ENCODE results near the gene UNC45A.

GRCh38 chr15:90931828-90932659 is 3.0 kb upstream of the UNC45A start, which contains the start of gene HDDC3:
- TF ChIP-seq SIN3A (IDR thresholded peaks at IDR 0.05; ENCODE audit: borderline replicate concordance, insufficient read depth, low read depth, low read length) (0 out of 2 replicates have a peak, but pooled peaks have one; percentile 51), CTCF (IDR thresholded peaks at IDR 0.05) (peak; percentile 94), POLR2AphosphoS5 (IDR thresholded peaks at IDR 0.05; ENCODE audit: low read depth, low read length) (no peak; the same call in 1 of the 2 replicates), REST (IDR thresholded peaks at IDR 0.05; ENCODE audit: insufficient read depth in 1 of 2, low read depth in 2 of 2, low read length in 1 of 2) (peak in 1 of 2 experiments; percentile 63; a peak in 1 of 4 replicates), TCF7L2 (IDR thresholded peaks at IDR 0.05; ENCODE audit: low read depth, low read length) (no peak)

Data from Panc1 (cell line).